NT2/D1 (cell line): ENCODE results near the gene GRID2IP.
"Not testable (repeated sequence)": the region's sequence is repeated elsewhere in the genome, so short reads cannot be mapped to it uniquely, and the experiment has no call there.

Experiments used
- DNase-seq: peaks from one replicate; pipeline ENCODE4 v3.0.0-alpha.2; 2011; ENCODE audit warnings: low read depth, low spot score
- H3K27me3 ChIP-seq: 2 replicates; pipeline ENCODE4 v1.6.0; 2011; ENCODE audit warnings: mild to moderate bottlenecking; ENCODE audit not compliant: insufficient read length, insufficient read depth
- H3K36me3 ChIP-seq: 2 replicates; pipeline ENCODE4 v1.6.1; 2011; ENCODE audit warnings: mild to moderate bottlenecking, low read length, mixed read lengths; ENCODE audit not compliant: insufficient read depth, insufficient read length
- H3K4me1 ChIP-seq: 2 replicates; pipeline ENCODE4 v1.5.1; 2011; ENCODE audit not compliant: insufficient read depth, insufficient read length
- H3K4me3 ChIP-seq: 2 replicates; pipeline ENCODE4 v1.5.1; 2011; ENCODE audit warnings: low read depth; ENCODE audit not compliant: insufficient read length
- H3K9ac ChIP-seq: 2 replicates; pipeline ENCODE4 v1.6.0; 2011; ENCODE audit warnings: low read depth; ENCODE audit not compliant: insufficient read length
- H3K9me3 ChIP-seq: 2 replicates; pipeline ENCODE4 v1.5.1; 2011; ENCODE audit warnings: mild to moderate bottlenecking, low read length; ENCODE audit not compliant: insufficient read depth
- SUZ12 ChIP-seq: IDR thresholded peaks from 2 replicates; pipeline ENCODE4 v1.6.1; 2011; ENCODE audit not compliant: insufficient read length, insufficient read depth; ENCODE audit errors: extremely low read depth
- YY1 ChIP-seq: IDR thresholded peaks from 2 replicates; pipeline ENCODE4 v1.6.1; 2011; ENCODE audit not compliant: insufficient read length, insufficient read depth
- ZNF274 ChIP-seq: IDR thresholded peaks from 2 replicates; pipeline ENCODE4 v1.6.1; 2011; ENCODE audit warnings: mild to moderate bottlenecking, low read depth, low read length

Gene GRID2IP

GRCh38 chr7:6481445-6481844, 69.8 kb downstream of the GRID2IP start:
- DNase-seq = no peak
- Histone ChIP-seq H3K4me3 (no peak overlapping the region), H3K9ac (peak overlapping the region; percentile 42), H3K4me1 (peaks cover 5% of the 10 kb centered on the region), H3K27me3 (no peaks in the 10 kb centered on the region), H3K9me3 (no peaks in the 10 kb centered on the region), H3K36me3 (peaks cover 53% of the 10 kb centered on the region)
- TF ChIP-seq ZNF274 (no peak), YY1 (no peak), SUZ12 (no peak)

DNA sequence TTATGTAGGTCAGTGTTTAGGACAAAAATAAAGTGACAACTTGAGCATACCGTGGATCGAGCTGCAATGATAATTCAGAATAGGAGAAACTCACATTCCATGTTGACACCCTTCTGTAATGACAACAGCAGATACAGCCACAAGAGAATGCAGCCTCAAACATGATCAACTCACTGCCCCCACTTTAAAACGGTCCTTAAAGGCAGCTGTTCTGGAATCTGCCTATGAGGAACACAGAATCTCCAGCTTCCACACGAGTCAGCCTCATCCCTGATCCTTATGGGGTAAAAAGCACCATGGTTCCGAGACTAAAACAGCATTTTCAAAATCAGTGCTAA, 71.0 kb downstream of the GRID2IP start:
- Histone ChIP-seq H3K4me3 (no peak overlapping the region), H3K9ac (no peak overlapping the region), H3K36me3 (peaks cover 65% of the 10 kb centered on the region), H3K9me3 (no peaks in the 10 kb centered on the region), H3K4me1 (peaks cover 5% of the 10 kb centered on the region), H3K27me3 (no peaks in the 10 kb centered on the region)
- no peak for TF ChIP-seq SUZ12
- no peak for TF ChIP-seq ZNF274
- no peak for TF ChIP-seq YY1
- DNase-seq = no peak

- no peaks in the 10 kb centered on the region for H3K9me3 ChIP-seq
- no peak overlapping the region for H3K9ac ChIP-seq
- TF ChIP-seq ZNF274 (no peak), YY1 (no peak), SUZ12 (no peak)
- peaks cover 5% of the 10 kb centered on the region for H3K4me1 ChIP-seq
- DNase-seq = no peak
- H3K27me3 ChIP-seq = no peaks in the 10 kb centered on the region
- no peak overlapping the region for H3K4me3 ChIP-seq
- peaks cover 77% of the 10 kb centered on the region for H3K36me3 ChIP-seq
These were observed 72.2 kb downstream of the GRID2IP start for GRCh38 chr7:6479067-6479466.

DNA sequence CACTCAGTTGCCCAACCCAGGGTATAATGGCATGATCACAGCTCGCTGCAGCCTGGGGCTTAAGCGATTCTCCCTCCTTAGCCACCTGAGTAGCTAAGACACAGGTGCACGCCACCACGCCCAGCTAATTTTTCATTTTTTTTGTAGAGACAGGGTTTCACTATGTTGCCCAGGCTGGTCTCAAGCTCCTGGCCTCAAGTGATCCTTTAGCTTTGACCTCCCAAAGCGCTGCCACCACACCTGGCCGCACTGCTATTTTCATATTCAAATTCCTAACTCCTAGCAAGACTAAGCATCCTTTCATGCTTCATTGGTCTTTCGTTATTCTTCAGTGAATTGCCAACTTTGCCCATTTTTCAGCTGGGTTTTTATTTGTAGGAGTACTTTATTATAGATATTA, 73.1 kb downstream of the GRID2IP start:
- Histone ChIP-seq H3K9ac (no peak overlapping the region), H3K4me3 (no peak overlapping the region), H3K4me1 (peaks cover 5% of the 10 kb centered on the region), H3K27me3 (no peaks in the 10 kb centered on the region), H3K36me3 (peaks cover 86% of the 10 kb centered on the region), H3K9me3 (no peaks in the 10 kb centered on the region)
- DNase-seq = no peak
- TF ChIP-seq ZNF274 (no peak), SUZ12 (no peak), YY1 (no peak)

DNA sequence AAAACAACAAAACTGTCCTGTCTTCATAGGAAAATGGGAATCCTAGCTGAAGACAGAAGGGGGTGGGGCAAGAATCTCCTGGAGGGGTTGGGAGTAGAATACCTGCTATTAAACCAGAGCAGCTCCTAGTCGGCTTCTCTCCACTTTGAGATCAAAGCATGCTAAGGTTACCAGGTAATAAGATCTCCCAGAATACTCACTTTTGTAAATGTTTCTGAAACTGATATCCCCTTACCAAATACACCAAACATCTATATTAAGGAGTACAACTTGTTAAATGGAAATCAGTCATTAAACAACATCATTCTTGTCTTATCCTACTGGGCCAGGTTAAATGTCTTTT, 74.0 kb downstream of the GRID2IP start:
- TF ChIP-seq SUZ12 (no peak), ZNF274 (no peak), YY1 (no peak)
- peaks cover 89% of the 10 kb centered on the region for H3K36me3 ChIP-seq
- H3K9me3 ChIP-seq = no peaks in the 10 kb centered on the region
- no peak for DNase-seq
- H3K4me1 ChIP-seq = peaks cover 4% of the 10 kb centered on the region
- H3K27me3 ChIP-seq = no peaks in the 10 kb centered on the region
- H3K9ac ChIP-seq = no peak overlapping the region
- no peak overlapping the region for H3K4me3 ChIP-seq

DNA sequence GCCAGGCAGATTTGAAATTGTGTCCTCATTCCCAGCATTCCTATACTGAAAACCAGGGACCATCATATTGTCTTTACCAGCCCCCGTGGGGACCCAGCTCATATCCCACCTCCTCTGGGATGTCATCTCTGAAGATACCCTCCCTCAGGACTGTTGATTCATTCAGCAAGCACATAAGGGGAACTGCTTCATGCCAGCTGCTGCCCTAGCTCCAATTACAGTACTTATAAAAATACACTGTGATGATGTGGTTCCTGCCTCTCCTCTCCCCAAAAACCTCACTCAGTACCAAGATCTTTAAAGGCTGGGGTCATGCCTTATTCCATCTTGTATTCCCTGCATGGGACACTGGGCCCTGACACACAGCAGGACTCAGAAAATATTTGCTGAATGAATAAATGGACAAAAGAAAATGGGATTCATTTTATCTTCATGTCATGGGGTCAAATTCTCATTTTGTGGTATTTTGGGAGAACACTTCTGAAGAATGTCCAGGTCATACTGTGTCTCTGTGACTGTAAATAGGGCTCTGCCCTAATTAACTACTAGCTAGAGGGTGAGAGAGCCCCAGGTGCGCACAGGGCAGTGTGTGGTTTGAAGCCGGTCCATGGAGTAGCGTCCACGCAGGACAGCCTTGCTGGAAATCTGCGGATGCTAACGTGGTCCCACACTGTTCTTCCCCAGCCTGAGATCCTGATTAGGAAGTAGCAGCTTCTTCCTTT, 74.5 kb downstream of the GRID2IP start:
- Histone ChIP-seq H3K9me3 (no peaks in the 10 kb centered on the region), H3K4me1 (peaks cover 3% of the 10 kb centered on the region), H3K4me3 (no peak overlapping the region), H3K36me3 (peaks cover 92% of the 10 kb centered on the region), H3K27me3 (no peaks in the 10 kb centered on the region), H3K9ac (no peak overlapping the region)
- no peak for TF ChIP-seq SUZ12
- TF ChIP-seq ZNF274 = no peak
- TF ChIP-seq YY1 = no peak
- no peak for DNase-seq

- H3K27me3 ChIP-seq = no peaks in the 10 kb centered on the region
- H3K9me3 ChIP-seq = no peaks in the 10 kb centered on the region
- TF ChIP-seq SUZ12 (no peak), ZNF274 (no peak), YY1 (no peak)
- no peak overlapping the region for H3K4me3 ChIP-seq
- H3K36me3 ChIP-seq = peaks cover 89% of the 10 kb centered on the region
- DNase-seq = no peak
- H3K4me1 ChIP-seq = peaks cover 3% of the 10 kb centered on the region
- H3K9ac ChIP-seq = no peak overlapping the region
These were observed 75.7 kb downstream of the GRID2IP start for GRCh38 chr7:6475433-6476186.

- H3K9me3 ChIP-seq = peaks cover 8% of the 10 kb centered on the region; the same call in 1 of the 2 replicates
- no peaks in the 10 kb centered on the region for H3K4me1 ChIP-seq
- TF ChIP-seq YY1 (no peak), ZNF274 (no peak), SUZ12 (no peak)
- no peaks in the 10 kb centered on the region for H3K27me3 ChIP-seq
- H3K4me3 ChIP-seq = no peak overlapping the region
- DNase-seq = no peak
- H3K36me3 ChIP-seq = peaks cover 83% of the 10 kb centered on the region
- no peak overlapping the region for H3K9ac ChIP-seq
These were observed 85.4 kb downstream of the GRID2IP start for GRCh38 chr7:6465862-6466261.

- not testable (repeated sequence) for H3K4me1 ChIP-seq, H3K27me3 ChIP-seq, H3K9ac ChIP-seq, H3K4me3 ChIP-seq, H3K9me3 ChIP-seq, DNase-seq
- H3K36me3 ChIP-seq = peaks cover 75% of the 10 kb centered on the region
These were observed 87.7 kb downstream of the GRID2IP start for GRCh38 chr7:6463609-6464008.
